ENCODE results near the gene NRXN3. TPM values are rescaled to one million over a fixed set of nuclear protein-coding genes. Genes with fewer than 3 reads are reported as not detected.

NRXN3 gene
- total and polyA plus RNA-seq, 2 of the 4 experiments (the other 2 are of a cell fraction), result 4.8 to 25.1 TPM

DNA sequence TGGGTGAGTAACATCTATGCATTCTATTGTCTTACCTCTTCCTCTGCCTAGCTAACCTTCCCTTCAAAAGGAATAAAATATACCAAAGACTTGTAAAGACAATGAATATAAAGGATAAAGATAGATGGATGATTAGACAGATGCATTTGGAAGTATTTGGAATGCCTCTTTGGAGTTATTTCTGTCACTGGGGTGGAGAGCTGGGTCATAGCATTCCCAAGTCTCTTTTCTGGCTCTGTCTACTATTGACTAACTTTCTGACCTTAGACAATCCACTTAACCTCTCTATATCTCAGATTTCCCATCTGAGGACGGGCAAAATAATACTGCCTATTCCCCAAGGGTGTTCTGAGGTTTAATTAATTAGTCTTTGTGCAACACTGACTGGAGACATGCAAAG is 1523.8 kb downstream of the NRXN3 start:
- H2AK9ac ChIP-seq (replicated peaks; ENCODE audit: low read depth, low read length, poor library complexity), result no peak overlapping the region
- no peak for DNase-seq
- no peaks in the 10 kb centered on the region for H3K9me3 ChIP-seq (ENCODE audit: control insufficient read depth, insufficient read depth, low read length)
- intact Hi-C loops (cut with micrococcal nuclease) (no loop called here), in situ Hi-C loops (cut with MboI; ENCODE audit: low sequenced_read_pairs) (no loop called here), dilution Hi-C loops (cut with HindIII; ENCODE audit: low sequenced_read_pairs, unreplicated experiment) (no loop called here)
- no peak overlapping the region for H2BK15ac ChIP-seq (ENCODE audit: low read depth, low read length)
- no peaks in the 10 kb centered on the region for H3K79me1 ChIP-seq (ENCODE audit: low read depth in 1 of 2, low read length in 2 of 2)
- no peak overlapping the region for H3K4me2 ChIP-seq (ENCODE audit: low read depth, low read length)
- no peak overlapping the region for H3K56ac ChIP-seq (ENCODE audit: extremely low read depth, insufficient read depth, low read length)
- ATAC-seq (ENCODE audit: low read depth), result no peak
- no peaks in the 10 kb centered on the region for H3K27me3 ChIP-seq (ENCODE audit: control insufficient read depth, insufficient read depth, low read length)
- no peak overlapping the region for H2AFZ ChIP-seq (replicated peaks; ENCODE audit: low read length, poor library complexity)
- H4K91ac ChIP-seq (ENCODE audit: insufficient read depth, low read depth, low read length), result no peak overlapping the region
- no peak overlapping the region for H3K4me3 ChIP-seq (ENCODE audit: insufficient read depth, low read depth, low read length)
- no peak overlapping the region for H4K5ac ChIP-seq (ENCODE audit: low read depth, low read length)
- no peak for TF ChIP-seq POLR2A (IDR thresholded peaks at IDR 0.05; ENCODE audit: low read depth, low read length)
- WGBS, 2 experiments (ENCODE audit: extremely low coverage in 2 of 2, insufficient read length in 1 of 2), result no CpG with 5 or more reads among the region's 1 CpG
- H3K4me1 ChIP-seq (ENCODE audit: control insufficient read depth, insufficient read depth, low read length), result no peaks in the 10 kb centered on the region
- H3K4ac ChIP-seq (ENCODE audit: low read depth, low read length), result no peak overlapping the region
- no peaks in the 10 kb centered on the region for H4K20me1 ChIP-seq (ENCODE audit: insufficient read depth, low read length)
- no peaks in the 10 kb centered on the region for H3K36me3 ChIP-seq (ENCODE audit: control insufficient read depth, insufficient read depth, low read length)
- POLR2A ChIA-PET (ENCODE audit: unreplicated experiment), result no interaction called here
- no peak overlapping the region for H2BK20ac ChIP-seq (ENCODE audit: low read depth, low read length)
- H3K14ac ChIP-seq (replicated peaks; ENCODE audit: low read depth, low read length), result no peak overlapping the region
- no peak overlapping the region for H3K18ac ChIP-seq (ENCODE audit: low read depth, low read length)
- BruUV-seq (replicated peaks), result no TSS peak
- H3K23ac ChIP-seq (ENCODE audit: low read depth, low read length), result no peak overlapping the region
- CTCF ChIA-PET, result no interaction called here
- H2BK5ac ChIP-seq (ENCODE audit: low read depth, low read length, poor library complexity, severe bottlenecking), result no peak overlapping the region
- H3K9me1 ChIP-seq (ENCODE audit: insufficient read depth, low read length), result no peaks in the 10 kb centered on the region
- H3K9ac ChIP-seq (ENCODE audit: low read depth, low read length), result no peak overlapping the region
- no peak overlapping the region for H4K8ac ChIP-seq (ENCODE audit: low read depth in 2 of 2, low read length in 2 of 2)
- no peak overlapping the region for H3K27ac ChIP-seq (ENCODE audit: insufficient read depth, low read length)
- no peak overlapping the region for H2AK5ac ChIP-seq (ENCODE audit: low read depth, low read length)
- no peak overlapping the region for H2BK120ac ChIP-seq (ENCODE audit: low read depth, low read length)

Data from IMR-90 (cell line).